Caki2 (cell line): Measurements from ENCODE around the gene PNP. TPM values are rescaled to one million over a fixed set of nuclear protein-coding genes. Genes with fewer than 3 reads are reported as not detected.
"Not testable (repeated sequence)": the region's sequence is repeated elsewhere in the genome, so short reads cannot be mapped to it uniquely, and the experiment has no call there.

Source experiments
- DNase-seq: peaks from one replicate; pipeline ENCODE4 v3.0.0-alpha.2; 2015; ENCODE audit warnings: low read depth
- in situ Hi-C: cut with HindIII; loops from 2 replicates; pipeline ENCODE4 v1.10.0; 2016; ENCODE audit warnings: low sequenced_read_pairs, low pct_unique_long_range_greater_than_20kb, mixed read lengths
- total RNA-seq: library from RNA; depleted of rRNA; stranded (reverse); fragments of >200 nt; shearing (Covaris generic); gene quantifications from 2 replicates; pipeline ENCODE4 v1.2.3, GENCODE V29; 2014; ENCODE audit warnings: low replicate concordance

The PNP gene
- total RNA-seq, 1 experiment from 2014 or later = 79.3 TPM

DNA sequence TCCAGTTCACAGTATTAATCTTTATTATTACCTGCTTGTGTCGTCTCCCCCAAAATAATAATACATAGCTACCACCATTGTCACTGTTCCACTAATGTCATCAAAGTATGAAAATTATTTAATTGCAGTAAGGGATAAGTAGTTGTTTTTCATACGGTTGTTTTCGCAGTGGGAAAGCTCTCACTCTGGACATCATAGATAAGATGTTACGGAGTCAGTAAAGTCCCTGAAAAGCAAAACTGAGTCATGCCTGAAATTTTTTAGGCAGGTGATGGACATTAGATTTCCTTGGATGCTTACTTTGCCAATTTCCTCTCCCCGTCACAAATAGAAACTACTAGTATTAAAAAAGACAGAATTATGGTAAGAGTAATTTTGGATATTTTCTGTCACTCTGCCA is 13.2 kb downstream of the PNP start:
- no peak for DNase-seq
- in situ Hi-C loops = no loop called here

DNA sequence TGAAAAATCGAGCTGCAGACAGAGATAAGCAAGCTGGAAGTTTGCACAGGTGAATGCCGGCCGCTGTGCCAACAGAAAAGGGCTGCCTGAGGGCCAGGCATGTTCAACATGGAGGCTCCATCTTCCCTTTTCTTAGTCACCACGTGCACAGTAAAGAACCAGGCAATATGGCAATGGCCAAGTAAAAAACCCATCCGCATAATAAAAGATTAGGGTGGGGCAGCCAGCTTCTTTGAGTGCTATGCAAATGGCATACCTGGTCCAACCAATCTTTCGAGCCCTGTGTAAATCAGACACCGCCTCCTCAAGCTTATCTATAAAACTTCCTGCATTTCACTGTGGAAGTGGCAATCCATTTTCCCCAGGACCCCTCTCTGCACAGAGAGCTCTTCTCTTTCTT is 16.7 kb downstream of the PNP start:
- no peak for DNase-seq
- in situ Hi-C loops = no loop called here

DNA sequence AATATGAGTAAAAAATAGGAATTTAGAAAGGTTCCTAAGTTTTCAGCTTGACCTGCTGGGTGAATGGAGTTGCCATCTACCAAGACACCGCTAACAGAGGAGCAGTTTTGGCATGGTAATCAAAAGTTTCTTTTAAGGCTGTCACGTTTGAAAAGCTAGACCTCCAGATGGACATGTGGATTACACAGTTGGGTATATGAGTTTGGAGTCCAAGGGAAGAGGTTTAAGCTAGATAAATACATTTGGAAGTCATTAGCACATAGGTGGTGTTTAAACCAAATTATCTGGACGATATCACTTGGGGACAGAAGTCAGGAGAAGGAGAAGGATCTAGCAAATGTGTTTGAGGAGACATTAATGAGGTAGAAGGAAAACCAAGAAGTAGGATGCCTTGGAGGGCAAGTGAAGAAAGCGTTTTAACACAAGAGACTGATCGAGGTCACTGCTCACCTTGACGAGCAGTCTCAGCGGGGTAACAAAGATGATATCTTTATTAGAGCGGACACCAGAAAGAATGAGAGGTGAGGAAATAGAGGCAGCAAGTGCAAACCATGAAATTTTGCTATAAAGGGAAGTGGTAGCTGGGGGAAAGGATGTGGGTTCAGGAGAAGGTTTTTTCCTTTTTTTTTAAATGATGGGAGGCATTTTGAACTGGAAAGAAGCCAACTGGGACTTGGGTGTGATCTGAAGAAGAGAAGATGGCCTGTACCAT is 17.6 kb downstream of the PNP start:
- in situ Hi-C loops = no loop called here
- DNase-seq = no peak

DNA sequence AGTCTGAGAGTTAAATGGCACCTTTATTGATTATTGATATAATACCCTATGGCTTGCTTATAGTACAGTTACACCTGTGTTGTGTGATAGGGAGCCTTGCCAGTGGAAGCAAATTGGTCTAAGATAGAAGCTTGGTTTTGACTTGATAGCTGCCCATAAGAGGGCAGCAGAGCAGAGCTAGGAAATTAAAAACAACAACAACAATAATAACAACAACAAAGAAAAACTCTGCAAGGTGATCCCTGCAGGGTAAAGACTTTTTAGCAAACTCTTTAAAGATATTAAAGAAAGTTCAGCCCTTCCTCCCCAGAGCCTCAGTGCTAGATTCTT is 18.2 kb downstream of the PNP start:
- no peak for DNase-seq
- in situ Hi-C loops = no loop called here

DNA sequence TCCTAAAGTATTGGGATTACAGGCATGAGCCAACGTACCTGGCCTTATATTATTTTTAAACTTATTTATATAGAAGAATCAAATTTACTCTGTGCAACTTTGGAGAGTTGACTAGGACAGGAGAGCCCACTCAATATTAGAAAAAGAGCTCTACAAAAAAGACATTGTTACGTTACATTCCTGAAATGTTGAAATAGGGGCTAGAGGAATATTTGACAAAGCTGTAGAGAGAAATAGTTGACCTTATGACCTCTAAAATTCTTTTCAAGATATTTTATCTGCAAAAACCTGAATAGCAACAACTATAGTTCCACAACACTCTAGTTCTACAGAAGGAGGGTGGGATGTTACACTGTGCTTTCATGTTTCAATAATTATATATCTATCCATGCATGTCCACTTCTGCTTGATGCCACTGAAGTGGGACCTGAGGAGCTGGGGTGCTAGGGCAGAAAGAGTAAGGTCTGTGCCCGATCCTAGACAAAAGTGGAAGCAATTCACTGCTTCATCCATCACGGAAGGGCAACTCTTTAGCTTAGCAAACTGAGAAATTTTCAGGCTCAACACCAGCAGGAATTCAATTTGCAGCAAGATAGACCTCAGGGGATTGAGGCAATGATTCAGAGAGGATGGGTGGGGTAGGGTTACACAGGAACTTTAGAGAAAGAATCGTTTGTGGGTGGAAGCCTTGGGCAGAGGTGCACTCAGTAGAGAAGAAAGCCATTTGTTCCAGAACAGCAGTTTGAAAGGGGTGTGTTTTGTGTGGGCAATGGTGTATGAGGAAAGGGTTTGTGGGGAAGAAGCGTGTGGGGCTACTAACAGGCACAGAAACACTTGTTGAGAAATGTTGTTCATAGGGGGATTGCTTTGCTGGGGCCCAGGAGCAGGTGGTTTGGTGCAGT is 20.1 kb downstream of the PNP start:
- in situ Hi-C loops = no loop called here
- peak; percentile 12 for DNase-seq

DNA sequence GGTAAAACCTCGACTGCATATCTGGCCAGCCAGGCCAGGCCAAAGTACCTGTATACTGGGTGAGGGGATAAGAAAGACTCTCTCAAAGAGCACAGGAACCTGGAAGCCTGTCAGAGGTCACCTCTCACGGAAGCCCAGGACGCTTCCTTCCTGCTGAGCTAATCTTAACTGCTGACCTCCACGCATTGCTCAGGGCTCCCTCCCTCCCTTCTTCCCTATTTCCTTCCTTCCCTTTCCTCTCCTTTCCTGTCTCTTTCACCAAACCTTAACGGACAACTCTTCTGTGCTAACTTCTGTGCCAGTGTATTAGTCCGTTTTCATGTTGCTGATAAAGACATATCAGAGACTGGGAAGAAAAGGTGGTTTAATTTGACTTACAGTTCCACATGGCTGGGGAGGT is 21.4 kb downstream of the PNP start:
- in situ Hi-C loops = no loop called here
- no peak for DNase-seq

DNA sequence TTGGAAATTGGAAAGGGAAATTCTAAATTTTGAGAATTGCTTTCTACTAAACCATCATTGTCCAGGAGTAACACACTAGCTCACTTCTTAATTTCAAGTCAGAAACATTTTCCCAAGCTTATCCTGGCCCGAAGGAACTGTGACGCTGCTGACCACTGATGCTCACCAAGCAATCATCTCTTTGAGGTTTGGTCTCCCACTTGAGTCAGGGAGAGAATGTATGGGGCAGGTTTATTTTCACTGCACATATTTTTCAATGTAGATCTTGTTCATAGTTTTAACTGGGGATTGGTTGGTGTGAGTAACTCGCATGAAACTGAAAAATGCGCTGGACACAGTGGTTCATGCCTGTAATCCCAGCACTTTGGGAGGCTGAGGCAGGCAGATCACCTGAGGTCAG is 23.3 kb downstream of the PNP start:
- no peak for DNase-seq
- in situ Hi-C loops = no loop called here

DNA sequence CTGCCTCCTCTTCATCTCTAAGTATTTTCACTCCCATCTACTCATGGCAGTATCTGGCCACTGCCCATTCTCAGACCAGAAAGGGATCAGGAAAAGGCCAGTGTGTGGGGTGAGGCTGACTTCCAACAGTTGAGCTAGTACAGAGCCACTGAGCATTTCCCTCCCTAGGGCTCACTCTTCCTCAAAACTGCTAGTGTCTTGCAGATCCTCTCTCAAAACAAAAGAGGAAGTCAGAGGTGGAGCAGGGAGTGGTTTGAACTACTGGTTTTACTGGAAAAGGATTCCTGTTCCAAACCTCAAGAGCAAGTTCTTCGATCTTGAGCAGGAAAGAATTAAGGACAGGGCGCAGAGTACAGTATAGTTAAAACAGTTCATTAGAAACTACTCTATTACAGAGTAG is 24.4 kb downstream of the PNP start:
- in situ Hi-C loops = no loop called here
- no peak for DNase-seq

DNA sequence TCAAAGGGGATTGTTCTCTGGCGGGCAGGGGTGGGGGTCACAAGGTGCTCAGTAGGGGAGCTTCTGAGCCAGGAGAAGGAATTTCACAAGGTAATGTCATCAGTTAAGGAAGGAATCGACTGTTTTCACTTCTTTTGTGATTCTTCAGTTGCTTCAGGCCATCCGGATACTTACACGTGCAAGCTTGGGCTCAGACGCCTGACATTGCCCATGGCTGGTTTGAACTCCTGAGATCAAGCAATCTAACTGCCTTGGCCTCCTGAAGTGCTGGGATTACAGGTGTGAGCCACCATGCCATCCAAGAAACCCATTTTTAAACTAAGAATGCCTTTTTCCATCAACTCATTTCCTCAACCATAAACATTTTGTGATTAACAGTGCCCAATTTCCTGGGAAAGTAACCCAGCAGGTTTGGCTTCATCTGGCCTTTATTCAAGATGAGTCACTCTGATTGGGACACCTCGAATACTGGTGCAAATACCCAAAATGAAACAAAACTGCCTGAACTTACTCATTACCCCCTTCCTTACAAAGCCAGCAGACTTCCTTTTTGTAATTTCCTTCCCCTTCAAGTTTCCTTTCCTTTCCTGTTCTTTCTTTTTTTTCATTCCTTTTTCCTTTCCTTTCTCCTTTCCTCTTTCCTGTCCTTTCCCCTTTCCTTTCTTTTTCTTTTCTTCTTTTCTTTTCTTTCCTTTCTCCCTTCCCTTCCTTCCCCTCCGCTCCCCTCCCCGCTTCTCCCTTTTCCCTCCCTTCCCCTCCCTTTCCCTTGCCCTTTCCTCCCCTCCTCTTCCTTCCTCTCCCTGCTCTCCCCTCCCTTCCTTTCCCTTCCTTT is 25.9 kb downstream of the PNP start:
- no peak for DNase-seq
- in situ Hi-C loops = no loop called here

DNA sequence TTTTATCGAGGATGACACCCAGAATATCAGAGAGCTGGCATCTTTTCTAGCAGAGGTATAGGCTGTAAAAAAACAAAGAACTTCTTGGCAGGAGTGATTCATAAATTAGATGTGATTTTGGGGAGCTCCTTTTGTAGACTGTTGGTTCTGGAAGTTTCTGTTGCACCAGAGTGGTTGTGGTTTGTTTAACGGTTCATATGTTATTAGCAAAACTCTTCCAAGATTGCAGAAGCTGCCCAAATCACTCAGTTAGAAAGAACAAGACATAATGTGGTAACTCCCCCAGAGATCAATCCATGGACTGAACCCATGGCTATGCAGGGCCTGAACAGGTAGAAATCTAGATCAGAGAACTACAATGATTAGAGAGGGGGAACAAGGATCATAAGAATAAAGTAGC is 29.4 kb downstream of the PNP start:
- in situ Hi-C loops = no loop called here
- no peak for DNase-seq

DNA sequence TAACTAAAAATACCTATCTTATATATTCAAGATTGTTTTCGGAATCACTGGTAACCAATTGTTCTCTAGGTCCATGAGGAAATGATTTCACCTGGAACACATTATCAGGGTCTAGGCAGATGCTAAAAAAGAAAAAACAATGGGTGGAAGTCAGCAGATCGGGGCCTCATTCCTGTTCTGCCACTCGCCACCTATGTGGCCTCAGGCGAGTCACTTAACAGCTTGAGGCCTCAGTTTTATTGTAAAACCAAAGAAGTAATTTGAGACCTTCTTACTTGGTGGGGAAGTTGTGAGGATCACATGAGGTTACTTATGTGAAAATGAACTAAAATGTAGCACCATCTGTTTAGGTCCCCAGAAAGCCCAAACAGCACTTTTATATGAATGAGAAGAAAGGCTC is 29.9 kb downstream of the PNP start:
- DNase-seq = no peak

DNA sequence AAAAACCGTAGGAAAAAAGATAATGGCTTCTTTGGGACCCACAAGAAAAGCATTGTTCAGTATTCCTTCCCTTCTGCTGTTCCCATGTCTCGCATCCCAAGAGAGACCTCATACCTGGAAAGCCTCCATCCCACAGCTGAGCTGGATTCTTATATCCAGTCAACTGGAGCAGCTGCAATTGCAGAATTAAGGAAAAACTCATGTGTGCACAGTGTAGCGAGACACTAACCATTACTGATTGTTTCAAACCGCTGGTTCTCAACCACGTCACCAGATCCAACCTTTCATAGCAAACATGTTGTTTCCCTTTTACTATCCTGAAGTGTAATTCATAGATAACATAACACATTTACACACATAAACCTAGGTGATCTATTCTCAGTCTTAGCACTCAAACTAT is 30.7 kb downstream of the PNP start:
- DNase-seq = no peak
- in situ Hi-C loops = no loop called here

More for the DNA sequence above, 29.9 kb downstream of the PNP start:
- in situ Hi-C loops = no loop called here

DNA sequence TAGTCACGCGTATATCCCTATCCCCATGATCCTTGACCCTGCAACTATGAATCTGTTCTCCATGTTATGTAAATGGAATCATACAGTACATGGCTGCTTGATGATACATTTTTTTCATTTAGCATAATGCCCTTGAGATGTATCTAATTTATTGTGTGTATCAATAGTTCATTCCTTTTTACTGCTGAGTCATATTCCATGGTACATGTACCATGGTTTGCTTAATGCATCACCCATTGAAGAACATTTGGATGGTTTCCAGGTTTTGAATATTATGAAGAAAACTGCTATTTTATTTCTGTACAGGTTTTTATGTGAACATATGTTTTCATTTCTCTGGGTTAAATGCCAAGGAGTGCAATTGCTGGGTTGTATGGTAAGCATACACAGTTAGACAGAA is 32.1 kb downstream of the PNP start:
- no peak for DNase-seq
- in situ Hi-C loops = no loop called here

DNA sequence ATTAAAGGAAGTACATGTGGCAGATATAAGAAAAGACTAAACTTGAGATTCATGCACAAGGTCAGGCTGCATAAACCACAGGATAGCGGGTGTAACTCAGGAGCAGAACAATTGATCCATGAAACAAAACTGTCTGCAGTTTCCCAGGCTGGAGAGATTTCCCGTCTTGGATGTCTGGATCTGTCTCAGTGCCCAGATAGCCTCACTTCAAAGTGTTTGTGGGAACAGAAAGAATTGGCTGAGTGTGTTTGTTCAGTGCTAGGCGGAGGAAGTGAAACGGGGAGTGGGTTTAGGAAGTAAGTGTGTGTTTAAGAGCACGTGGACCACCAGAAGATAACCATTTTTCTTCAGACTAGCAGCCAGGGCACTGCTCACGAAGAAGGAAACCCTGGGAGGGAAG is 34.7 kb downstream of the PNP start:
- in situ Hi-C loops = no loop called here
- DNase-seq = no peak

DNA sequence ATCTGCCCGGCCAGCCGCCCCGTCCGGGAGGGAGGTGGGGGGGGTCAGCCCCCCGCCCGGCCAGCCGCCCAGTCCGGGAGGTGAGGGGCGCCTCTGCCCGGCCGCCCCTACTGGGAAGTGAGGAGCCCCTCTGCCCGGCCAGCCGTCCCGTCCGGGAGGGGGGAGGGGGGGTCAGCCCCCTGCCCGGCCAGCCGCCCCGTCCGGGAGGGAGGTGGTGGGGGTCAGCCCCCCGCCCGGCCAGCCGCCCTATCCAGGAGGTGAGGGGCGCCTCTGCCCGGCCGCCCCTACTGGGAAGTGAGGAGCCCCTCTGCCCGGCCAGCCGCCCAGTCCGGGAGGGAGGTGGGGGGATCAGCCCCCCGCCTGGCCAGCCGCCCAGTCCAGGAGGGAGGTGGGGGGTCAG is 37.1 kb downstream of the PNP start:
- in situ Hi-C loops, DNase-seq: not testable (repeated sequence)

DNA sequence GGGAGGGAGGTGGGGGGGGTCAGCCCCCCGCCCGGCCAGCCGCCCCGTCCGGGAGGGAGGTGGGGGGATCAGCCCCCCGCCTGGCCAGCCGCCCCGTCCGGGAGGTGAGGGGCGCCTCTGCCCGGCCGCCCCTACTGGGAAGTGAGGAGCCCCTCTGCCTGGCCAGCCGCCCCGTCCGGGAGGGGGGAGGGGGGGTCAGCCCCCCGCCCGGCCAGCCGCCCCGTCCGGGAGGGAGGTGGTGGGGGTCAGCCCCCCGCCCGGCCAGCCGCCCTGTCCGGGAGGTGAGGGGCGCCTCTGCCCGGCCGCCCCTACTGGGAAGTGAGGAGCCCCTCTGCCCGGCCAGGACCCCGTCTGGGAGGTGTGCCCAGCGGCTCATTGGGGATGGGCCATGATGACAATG is 37.5 kb downstream of the PNP start:
- in situ Hi-C loops, DNase-seq: not testable (repeated sequence)

DNA sequence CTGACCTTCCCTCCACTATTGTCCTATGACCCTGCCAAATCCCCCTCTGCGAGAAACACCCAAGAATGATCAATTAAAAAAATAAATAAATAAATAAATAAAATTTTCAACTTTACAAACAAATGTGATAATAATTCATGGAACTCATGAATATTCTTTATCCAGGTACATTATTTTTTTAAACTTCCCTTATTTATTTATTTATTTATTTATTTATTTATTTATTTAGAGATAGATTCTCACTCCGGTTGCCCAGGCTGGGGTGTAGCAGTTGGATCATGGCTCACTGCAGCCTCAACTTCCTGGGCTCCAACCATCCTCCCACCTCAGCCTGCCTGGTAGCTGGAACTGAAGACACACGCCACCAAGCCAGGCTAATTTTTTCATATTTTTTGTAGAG is 38.3 kb downstream of the PNP start:
- DNase-seq, in situ Hi-C loops: not testable (repeated sequence)

DNA sequence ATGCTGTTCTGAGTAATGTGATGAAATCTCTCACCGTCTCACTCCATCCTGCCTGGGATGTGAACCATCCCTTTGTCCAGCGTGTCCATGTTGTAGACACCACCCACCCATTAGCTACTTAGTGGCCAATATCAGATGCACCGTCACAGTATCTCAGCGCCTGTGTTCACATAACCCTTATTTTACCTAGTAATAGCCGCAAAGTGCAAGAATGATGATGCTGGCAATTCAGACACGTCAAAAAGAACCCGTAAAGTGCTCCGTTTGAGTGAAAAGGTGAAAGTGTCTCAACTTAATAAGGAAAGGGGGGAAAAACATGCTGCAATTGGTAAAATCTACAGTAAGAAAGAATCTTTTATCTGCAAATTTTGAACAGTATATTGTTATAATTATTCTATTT is 39.2 kb downstream of the PNP start:
- DNase-seq = no peak
- in situ Hi-C loops = no loop called here
